DND-41 (cell line): ENCODE data around the gene ST6GAL2.

Experiments used
- ATAC-seq: fragments of 200-7000 bp; cut with Tn5 transposase; 3 replicates; pipeline ENCODE4 v1.9.1; 2021; ENCODE audit warnings: low read depth; ENCODE audit not compliant: insufficient read depth
- DNase-seq: peaks from one replicate; pipeline ENCODE4 v3.0.0-alpha.2; 2020
- H2AFZ ChIP-seq: 2 replicates; pipeline ENCODE4 v1.6.0; 2012; ENCODE audit warnings: low read depth, low read length
- H3K27ac ChIP-seq: 2 replicates; pipeline ENCODE4 v1.5.1; 2012; ENCODE audit warnings: low read length, inconsistent platforms
- H3K27me3 ChIP-seq: fragments of 200-600 bp; sonication (generic); 2 replicates; pipeline ENCODE4 v1.6.0; 2012; ENCODE audit warnings: low read length, mild to moderate bottlenecking, inconsistent platforms; ENCODE audit not compliant: insufficient read depth, poor library complexity
- H3K36me3 ChIP-seq: 2 replicates; pipeline ENCODE4 v1.5.1; 2012; ENCODE audit warnings: low read length, inconsistent platforms; ENCODE audit not compliant: insufficient read depth
- H3K4me1 ChIP-seq: 2 replicates; pipeline ENCODE4 v1.5.1; 2012; ENCODE audit warnings: mild to moderate bottlenecking, low read length; ENCODE audit not compliant: insufficient read depth
- H3K4me2 ChIP-seq: 2 replicates; pipeline ENCODE4 v1.6.0; 2012; ENCODE audit warnings: mild to moderate bottlenecking, moderate library complexity, low read length, inconsistent platforms; ENCODE audit not compliant: insufficient read depth
- H3K4me3 ChIP-seq, 2 experiments: fragments of 200-600 bp in 1 of 2; shearing (Covaris generic) in 1 of 2; 2 replicates each; pipeline ENCODE4 v1.5.1; 2012 to 2016; ENCODE audit warnings: inconsistent platforms in 2 of 2, low read length in 2 of 2, mild to moderate bottlenecking in 2 of 2, low read depth in 1 of 2, moderate library complexity in 1 of 2
- H3K79me2 ChIP-seq: 2 replicates; pipeline ENCODE4 v1.6.0; 2012; ENCODE audit warnings: low read length, inconsistent platforms; ENCODE audit not compliant: insufficient read depth
- H3K9ac ChIP-seq: 2 replicates; pipeline ENCODE4 v1.6.0; 2012; ENCODE audit warnings: low read depth, mild to moderate bottlenecking, inconsistent platforms, low read length, moderate library complexity
- H3K9me3 ChIP-seq: 2 replicates; pipeline ENCODE4 v1.5.1; 2012; ENCODE audit warnings: low read length, moderate library complexity, mild to moderate bottlenecking, inconsistent platforms; ENCODE audit not compliant: insufficient read depth, severe bottlenecking
- H4K20me1 ChIP-seq: 2 replicates; pipeline ENCODE4 v1.6.0; 2012; ENCODE audit warnings: low read length; ENCODE audit not compliant: insufficient read depth
- EZH2 ChIP-seq: IDR thresholded peaks from 3 replicates; pipeline ENCODE4 v1.6.1; 2012; ENCODE audit warnings: borderline replicate concordance, low read depth, mild to moderate bottlenecking, moderate library complexity, low read length, inconsistent platforms; ENCODE audit not compliant: severe bottlenecking
- TF ChIP-seq, protein P1 (sequence below): IDR thresholded peaks from 2 replicates; pipeline ENCODE4 v1.5.1; 2012; ENCODE audit warnings: borderline replicate concordance, low read length, moderate library complexity, mild to moderate bottlenecking; ENCODE audit not compliant: poor library complexity, severe bottlenecking; ENCODE audit errors: extremely low read depth

ST6GAL2 gene

DNA sequence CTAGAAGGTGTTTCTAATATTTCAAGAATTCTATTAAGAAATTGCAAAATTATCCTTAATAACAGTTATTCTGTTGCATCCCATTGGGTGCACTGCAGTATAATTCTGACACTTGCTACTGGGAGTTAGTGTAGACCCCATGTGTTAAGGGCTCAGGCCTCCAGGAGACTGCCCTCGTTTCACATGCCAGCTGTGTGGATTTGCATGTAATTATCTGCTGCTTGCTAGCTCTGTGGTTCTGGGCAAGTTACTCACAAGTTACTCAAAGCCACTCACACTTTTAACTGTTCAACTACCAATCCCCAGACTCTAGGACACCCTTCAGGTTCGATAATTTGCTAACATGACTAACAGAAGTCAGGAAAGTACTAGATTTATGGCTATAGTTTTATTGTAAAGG lies 38.6 kb downstream of the ST6GAL2 start:
- H3K36me3 ChIP-seq = no peaks in the 10 kb centered on the region
- no peaks in the 10 kb centered on the region for H3K9me3 ChIP-seq
- no peak for TF ChIP-seq EZH2
- TF ChIP-seq, protein P1, sequence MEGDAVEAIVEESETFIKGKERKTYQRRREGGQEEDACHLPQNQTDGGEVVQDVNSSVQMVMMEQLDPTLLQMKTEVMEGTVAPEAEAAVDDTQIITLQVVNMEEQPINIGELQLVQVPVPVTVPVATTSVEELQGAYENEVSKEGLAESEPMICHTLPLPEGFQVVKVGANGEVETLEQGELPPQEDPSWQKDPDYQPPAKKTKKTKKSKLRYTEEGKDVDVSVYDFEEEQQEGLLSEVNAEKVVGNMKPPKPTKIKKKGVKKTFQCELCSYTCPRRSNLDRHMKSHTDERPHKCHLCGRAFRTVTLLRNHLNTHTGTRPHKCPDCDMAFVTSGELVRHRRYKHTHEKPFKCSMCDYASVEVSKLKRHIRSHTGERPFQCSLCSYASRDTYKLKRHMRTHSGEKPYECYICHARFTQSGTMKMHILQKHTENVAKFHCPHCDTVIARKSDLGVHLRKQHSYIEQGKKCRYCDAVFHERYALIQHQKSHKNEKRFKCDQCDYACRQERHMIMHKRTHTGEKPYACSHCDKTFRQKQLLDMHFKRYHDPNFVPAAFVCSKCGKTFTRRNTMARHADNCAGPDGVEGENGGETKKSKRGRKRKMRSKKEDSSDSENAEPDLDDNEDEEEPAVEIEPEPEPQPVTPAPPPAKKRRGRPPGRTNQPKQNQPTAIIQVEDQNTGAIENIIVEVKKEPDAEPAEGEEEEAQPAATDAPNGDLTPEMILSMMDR = no peak
- H4K20me1 ChIP-seq = no peaks in the 10 kb centered on the region
- no peaks in the 10 kb centered on the region for H3K27me3 ChIP-seq
- H3K4me1 ChIP-seq = no peaks in the 10 kb centered on the region
- no peak for ATAC-seq
- DNase-seq = no peak
- H2AFZ ChIP-seq = no peak overlapping the region
- H3K79me2 ChIP-seq = no peaks in the 10 kb centered on the region
- no peak overlapping the region for H3K4me2 ChIP-seq
- no peak overlapping the region for H3K4me3 ChIP-seq
- no peak overlapping the region for H3K9ac ChIP-seq
- H3K27ac ChIP-seq = no peak overlapping the region

DNA sequence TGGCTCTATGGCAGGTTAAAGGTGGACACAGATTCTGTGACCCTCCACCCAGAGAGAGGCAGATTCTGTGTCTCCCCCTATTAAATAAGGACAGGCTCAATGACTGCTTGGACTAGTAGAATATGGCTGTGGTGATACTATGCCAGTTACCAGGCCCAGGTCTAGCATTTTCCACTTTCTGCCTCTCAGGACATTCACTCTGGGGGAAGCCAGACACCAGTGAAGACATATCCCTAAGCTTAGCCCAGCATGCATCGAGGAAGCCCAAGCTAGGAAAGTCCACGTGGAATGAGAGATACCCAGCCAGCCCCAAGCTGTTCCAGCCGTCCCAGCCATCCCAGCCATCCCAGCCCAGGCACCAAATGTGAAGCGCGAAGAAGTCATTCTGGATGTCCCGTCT lies 40.3 kb downstream of the ST6GAL2 start:
- ATAC-seq (no peak), DNase-seq (no peak)
- Histone ChIP-seq H2AFZ (no peak overlapping the region), H3K4me3 (no peak overlapping the region), H3K36me3 (no peaks in the 10 kb centered on the region), H3K9me3 (no peaks in the 10 kb centered on the region), H3K27ac (no peak overlapping the region), H3K27me3 (no peaks in the 10 kb centered on the region), H4K20me1 (no peaks in the 10 kb centered on the region), H3K4me1 (no peaks in the 10 kb centered on the region), H3K79me2 (no peaks in the 10 kb centered on the region), H3K9ac (no peak overlapping the region), H3K4me2 (no peak overlapping the region)
- no peak for TF ChIP-seq EZH2
- TF ChIP-seq, protein P1 = no peak

GRCh38 chr2:106843910-106844250 lies 42.1 kb downstream of the ST6GAL2 start:
- H3K27ac ChIP-seq = no peak overlapping the region
- no peaks in the 10 kb centered on the region for H3K4me1 ChIP-seq
- no peak overlapping the region for H3K4me2 ChIP-seq
- H3K9ac ChIP-seq = no peak overlapping the region
- ATAC-seq = no peak
- no peaks in the 10 kb centered on the region for H3K9me3 ChIP-seq
- no peak for TF ChIP-seq EZH2
- TF ChIP-seq, protein P1 = no peak
- H3K27me3 ChIP-seq = no peaks in the 10 kb centered on the region
- H3K36me3 ChIP-seq = no peaks in the 10 kb centered on the region
- H3K79me2 ChIP-seq = no peaks in the 10 kb centered on the region
- no peak overlapping the region for H2AFZ ChIP-seq
- no peaks in the 10 kb centered on the region for H4K20me1 ChIP-seq
- H3K4me3 ChIP-seq = no peak overlapping the region
- no peak for DNase-seq
